Measurements from ENCODE around the gene ZNF511. TPM values are rescaled to one million over a fixed set of nuclear protein-coding genes. Genes with fewer than 3 reads are reported as not detected.

ZNF511 gene
- total and polyA plus RNA-seq, 4 donors, result 18.2 to 39.6 (median 32.0) TPM

- no peak for ATAC-seq (ENCODE audit: low FRiP score)
- WGBS, 2 donors, result 58% methylated on average over 16 of the region's 16 CpGs
- intact Hi-C loops (cut with DNase I), result no loop called here
Measured at GRCh38 chr10:133347710-133348517, 39.2 kb downstream of the ZNF511 start.

GRCh38 chr10:133349160-133349568 lies 40.5 kb downstream of the ZNF511 start:
- Histone ChIP-seq H3K27ac (ENCODE audit: low read depth in 1 of 2, low read length in 2 of 2) (no peak overlapping the region), H3K4me1 (ENCODE audit: control insufficient read depth in 1 of 2, insufficient read depth in 2 of 2, low read length in 2 of 2) (no peaks in the 10 kb centered on the region), H3K36me3 (ENCODE audit: control insufficient read depth in 1 of 2, insufficient read depth in 2 of 2, low read length in 1 of 2) (no peaks in the 10 kb centered on the region), H3K4me3 (ENCODE audit: low read length in 2 of 2) (no peak overlapping the region), H3K9me3 (ENCODE audit: control insufficient read depth, low read length) (no peaks in the 10 kb centered on the region), H3K27me3 (ENCODE audit: control insufficient read depth in 1 of 2, insufficient read depth in 2 of 2, low read length in 1 of 2) (no peaks in the 10 kb centered on the region)
- intact Hi-C loops (cut with DNase I), result no loop called here
- ATAC-seq (ENCODE audit: low FRiP score) (no peak), DNase-seq (no peak)
- WGBS, 2 donors, result 84 to 89% methylated on average over 8 of the region's 8 CpGs

More at GRCh38 chr10:133347710-133348517, 39.2 kb downstream of the ZNF511 start:
- no peaks in the 10 kb centered on the region for H3K36me3 ChIP-seq (ENCODE audit: control insufficient read depth in 1 of 2, insufficient read depth in 2 of 2, low read length in 1 of 2)
- no peaks in the 10 kb centered on the region for H3K4me1 ChIP-seq (ENCODE audit: control insufficient read depth in 1 of 2, insufficient read depth in 2 of 2, low read length in 2 of 2)
- DNase-seq, result no peak
- H3K27ac ChIP-seq (ENCODE audit: low read depth in 1 of 2, low read length in 2 of 2), result no peak overlapping the region
- H3K27me3 ChIP-seq (ENCODE audit: control insufficient read depth in 1 of 2, insufficient read depth in 2 of 2, low read length in 1 of 2), result no peaks in the 10 kb centered on the region
- H3K4me3 ChIP-seq (ENCODE audit: low read length in 2 of 2), result no peak overlapping the region
- no peaks in the 10 kb centered on the region for H3K9me3 ChIP-seq (ENCODE audit: control insufficient read depth, low read length)

GRCh38 chr10:133349577-133350011 lies 40.9 kb downstream of the ZNF511 start:
- Histone ChIP-seq H3K36me3 (ENCODE audit: control insufficient read depth in 1 of 2, insufficient read depth in 2 of 2, low read length in 1 of 2) (no peaks in the 10 kb centered on the region), H3K4me1 (ENCODE audit: control insufficient read depth in 1 of 2, insufficient read depth in 2 of 2, low read length in 2 of 2) (no peaks in the 10 kb centered on the region), H3K27me3 (ENCODE audit: control insufficient read depth in 1 of 2, insufficient read depth in 2 of 2, low read length in 1 of 2) (no peaks in the 10 kb centered on the region), H3K27ac (ENCODE audit: low read depth in 1 of 2, low read length in 2 of 2) (no peak overlapping the region), H3K4me3 (ENCODE audit: low read length in 2 of 2) (no peak overlapping the region), H3K9me3 (ENCODE audit: control insufficient read depth, low read length) (no peaks in the 10 kb centered on the region)
- ATAC-seq (ENCODE audit: low FRiP score), result no peak
- no peak for DNase-seq
- intact Hi-C loops (cut with DNase I), result no loop called here
- 70 to 83% methylated on average over 7 to 9 of the region's 9 CpGs for WGBS, 2 donors

- H3K27me3 ChIP-seq (ENCODE audit: control insufficient read depth in 1 of 2, insufficient read depth in 2 of 2, low read length in 1 of 2), result no peaks in the 10 kb centered on the region
- H3K9me3 ChIP-seq (ENCODE audit: control insufficient read depth, low read length), result no peaks in the 10 kb centered on the region
- DNase-seq (no peak), ATAC-seq (ENCODE audit: low FRiP score) (no peak)
- intact Hi-C loops (cut with DNase I), result no loop called here
- no peaks in the 10 kb centered on the region for H3K36me3 ChIP-seq (ENCODE audit: control insufficient read depth in 1 of 2, insufficient read depth in 2 of 2, low read length in 1 of 2)
- H3K4me1 ChIP-seq (ENCODE audit: control insufficient read depth in 1 of 2, insufficient read depth in 2 of 2, low read length in 2 of 2), result no peaks in the 10 kb centered on the region
- 83 to 85% methylated on average over 12 of the region's 12 CpGs for WGBS, 2 donors
- H3K4me3 ChIP-seq (ENCODE audit: low read length in 2 of 2), result no peak overlapping the region
- H3K27ac ChIP-seq (ENCODE audit: low read depth in 1 of 2, low read length in 2 of 2), result no peak overlapping the region
Measured at GRCh38 chr10:133350283-133350949, 41.7 kb downstream of the ZNF511 start.

GRCh38 chr10:133350950-133351329 lies 42.2 kb downstream of the ZNF511 start:
- no peak for ATAC-seq (ENCODE audit: low FRiP score)
- H3K4me3 ChIP-seq (ENCODE audit: low read length in 2 of 2), result no peak overlapping the region
- H3K36me3 ChIP-seq (ENCODE audit: control insufficient read depth in 1 of 2, insufficient read depth in 2 of 2, low read length in 1 of 2), result no peaks in the 10 kb centered on the region
- H3K27ac ChIP-seq (ENCODE audit: low read depth in 1 of 2, low read length in 2 of 2), result no peak overlapping the region
- 44% methylated on average over 13 of the region's 13 CpGs for WGBS, 2 donors
- no peaks in the 10 kb centered on the region for H3K9me3 ChIP-seq (ENCODE audit: control insufficient read depth, low read length)
- no peaks in the 10 kb centered on the region for H3K4me1 ChIP-seq (ENCODE audit: control insufficient read depth in 1 of 2, insufficient read depth in 2 of 2, low read length in 2 of 2)
- intact Hi-C loops (cut with DNase I), result no loop called here
- H3K27me3 ChIP-seq (ENCODE audit: control insufficient read depth in 1 of 2, insufficient read depth in 2 of 2, low read length in 1 of 2), result no peaks in the 10 kb centered on the region
- DNase-seq, result no peak

GRCh38 chr10:133351408-133352318 lies 42.9 kb downstream of the ZNF511 start:
- Histone ChIP-seq H3K4me1 (ENCODE audit: control insufficient read depth in 1 of 2, insufficient read depth in 2 of 2, low read length in 2 of 2) (no peaks in the 10 kb centered on the region), H3K36me3 (ENCODE audit: control insufficient read depth in 1 of 2, insufficient read depth in 2 of 2, low read length in 1 of 2) (no peaks in the 10 kb centered on the region), H3K27ac (ENCODE audit: low read depth in 1 of 2, low read length in 2 of 2) (no peak overlapping the region), H3K4me3 (ENCODE audit: low read length in 2 of 2) (no peak overlapping the region), H3K27me3 (ENCODE audit: control insufficient read depth in 1 of 2, insufficient read depth in 2 of 2, low read length in 1 of 2) (no peaks in the 10 kb centered on the region), H3K9me3 (ENCODE audit: control insufficient read depth, low read length) (no peaks in the 10 kb centered on the region)
- ATAC-seq (ENCODE audit: low FRiP score) (no peak), DNase-seq (no peak)
- 65 to 66% methylated on average over 24 of the region's 24 CpGs for WGBS, 2 donors
- intact Hi-C loops (cut with DNase I), result no loop called here

GRCh38 chr10:133353202-133353959 lies 44.7 kb downstream of the ZNF511 start:
- intact Hi-C loops (cut with DNase I), result no loop called here
- no peak for DNase-seq
- 81 to 83% methylated on average over 16 of the region's 16 CpGs for WGBS, 2 donors

GRCh38 chr10:133353988-133354605 lies 45.4 kb downstream of the ZNF511 start:
- Histone ChIP-seq H3K27ac (ENCODE audit: low read depth in 1 of 2, low read length in 2 of 2) (no peak overlapping the region), H3K36me3 (ENCODE audit: control insufficient read depth in 1 of 2, insufficient read depth in 2 of 2, low read length in 1 of 2) (no peaks in the 10 kb centered on the region), H3K9me3 (ENCODE audit: control insufficient read depth, low read length) (no peaks in the 10 kb centered on the region), H3K4me3 (ENCODE audit: low read length in 2 of 2) (no peak overlapping the region), H3K4me1 (ENCODE audit: control insufficient read depth in 1 of 2, insufficient read depth in 2 of 2, low read length in 2 of 2) (no peaks in the 10 kb centered on the region), H3K27me3 (ENCODE audit: control insufficient read depth in 1 of 2, insufficient read depth in 2 of 2, low read length in 1 of 2) (no peaks in the 10 kb centered on the region)
- no peak for ATAC-seq (ENCODE audit: low FRiP score)
- no peak for DNase-seq
- 87 to 96% methylated on average over 15 to 16 of the region's 16 CpGs for WGBS, 2 donors
- intact Hi-C loops (cut with DNase I), result no loop called here

More at GRCh38 chr10:133353202-133353959, 44.7 kb downstream of the ZNF511 start:
- Histone ChIP-seq H3K9me3 (ENCODE audit: control insufficient read depth, low read length) (no peaks in the 10 kb centered on the region), H3K36me3 (ENCODE audit: control insufficient read depth in 1 of 2, insufficient read depth in 2 of 2, low read length in 1 of 2) (no peaks in the 10 kb centered on the region), H3K27me3 (ENCODE audit: control insufficient read depth in 1 of 2, insufficient read depth in 2 of 2, low read length in 1 of 2) (no peaks in the 10 kb centered on the region), H3K27ac (ENCODE audit: low read depth in 1 of 2, low read length in 2 of 2) (no peak overlapping the region), H3K4me3 (ENCODE audit: low read length in 2 of 2) (no peak overlapping the region), H3K4me1 (ENCODE audit: control insufficient read depth in 1 of 2, insufficient read depth in 2 of 2, low read length in 2 of 2) (no peaks in the 10 kb centered on the region)
- no peak for ATAC-seq (ENCODE audit: low FRiP score)
